ENCODE results near the gene PLA2R1.

DNA sequence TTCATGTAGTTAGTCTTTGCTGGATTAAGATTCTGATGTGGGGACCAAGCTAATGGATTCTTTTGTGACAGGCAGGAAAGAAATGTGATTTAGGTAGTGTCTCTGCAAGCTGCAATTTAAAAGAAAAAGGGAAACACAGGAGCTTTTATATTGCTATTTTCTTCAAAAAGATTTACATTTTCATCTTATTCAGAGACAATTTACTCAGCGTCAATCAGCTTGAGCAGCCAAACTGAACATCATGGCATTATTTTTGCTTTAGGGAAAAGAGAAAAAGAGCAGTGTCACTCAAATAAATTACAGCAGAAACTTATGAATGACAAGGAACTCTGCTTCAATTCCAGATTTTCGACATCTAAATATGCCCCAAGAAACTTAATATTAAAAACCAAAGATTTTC lies 67.4 kb downstream of the PLA2R1 start:
- TF ChIP-seq POLR2A (IDR thresholded peaks at IDR 0.05): no peak
- TF ChIP-seq, protein P1, sequence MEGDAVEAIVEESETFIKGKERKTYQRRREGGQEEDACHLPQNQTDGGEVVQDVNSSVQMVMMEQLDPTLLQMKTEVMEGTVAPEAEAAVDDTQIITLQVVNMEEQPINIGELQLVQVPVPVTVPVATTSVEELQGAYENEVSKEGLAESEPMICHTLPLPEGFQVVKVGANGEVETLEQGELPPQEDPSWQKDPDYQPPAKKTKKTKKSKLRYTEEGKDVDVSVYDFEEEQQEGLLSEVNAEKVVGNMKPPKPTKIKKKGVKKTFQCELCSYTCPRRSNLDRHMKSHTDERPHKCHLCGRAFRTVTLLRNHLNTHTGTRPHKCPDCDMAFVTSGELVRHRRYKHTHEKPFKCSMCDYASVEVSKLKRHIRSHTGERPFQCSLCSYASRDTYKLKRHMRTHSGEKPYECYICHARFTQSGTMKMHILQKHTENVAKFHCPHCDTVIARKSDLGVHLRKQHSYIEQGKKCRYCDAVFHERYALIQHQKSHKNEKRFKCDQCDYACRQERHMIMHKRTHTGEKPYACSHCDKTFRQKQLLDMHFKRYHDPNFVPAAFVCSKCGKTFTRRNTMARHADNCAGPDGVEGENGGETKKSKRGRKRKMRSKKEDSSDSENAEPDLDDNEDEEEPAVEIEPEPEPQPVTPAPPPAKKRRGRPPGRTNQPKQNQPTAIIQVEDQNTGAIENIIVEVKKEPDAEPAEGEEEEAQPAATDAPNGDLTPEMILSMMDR (IDR thresholded peaks at IDR 0.05): no peak

Data from ovary (tissue), 3 donors.